T-helper 17 cell (primary cell): Measurements from ENCODE around the gene TMCO1. TPM values are rescaled to one million over a fixed set of nuclear protein-coding genes. Genes with fewer than 3 reads are reported as not detected.
"Not testable (repeated sequence)": the region's sequence is repeated elsewhere in the genome, so short reads cannot be mapped to it uniquely, and the experiment has no call there.

Experiments used
- ATAC-seq: fragments of 150-1000 bp; cut with Tn5 transposase; 2 replicates; pipeline ENCODE4 v1.10.0; 2021; ENCODE audit warnings: mild to moderate bottlenecking, moderate library complexity
- DNase-seq, 3 donors: peaks; one replicate each; pipeline versions ENCODE4 v3.0.0 to v3.0.0-alpha.2; 2020 to 2021
- H3K9me3 ChIP-seq: one replicate; pipeline ENCODE4 v1.7.0; 2013; ENCODE audit warnings: low read length, mild to moderate bottlenecking; ENCODE audit not compliant: control insufficient read depth, poor library complexity, severe bottlenecking
- H3K27ac Mint-ChIP-seq: one replicate; pipeline ENCODE4 v1.8.0; 2022; ENCODE audit warnings: mild to moderate bottlenecking, moderate library complexity, mixed read lengths
- H3K27me3 Mint-ChIP-seq: one replicate; pipeline ENCODE4 v1.8.0; 2022; ENCODE audit warnings: mixed read lengths
- H3K36me3 Mint-ChIP-seq: one replicate; pipeline ENCODE4 v1.8.0; 2022; ENCODE audit warnings: low read depth, mixed read lengths
- H3K4me1 Mint-ChIP-seq: one replicate; pipeline ENCODE4 v1.8.0; 2022; ENCODE audit warnings: mild to moderate bottlenecking, mixed read lengths
- H3K4me3 Mint-ChIP-seq: one replicate; pipeline ENCODE4 v1.8.0; 2022; ENCODE audit warnings: mild to moderate bottlenecking, moderate library complexity, mixed read lengths
- total RNA-seq, 4 donors: library from RNA in 2 of 4; stranded (reverse) in 2 of 4; gene quantifications; one replicate each; pipeline ENCODE4 v1.2.3 and lab custom pipeline; 2022 to 2026

TMCO1 gene
- total RNA-seq, 2 donors from 2014 or later, result 33.4 to 37.8 TPM

DNA sequence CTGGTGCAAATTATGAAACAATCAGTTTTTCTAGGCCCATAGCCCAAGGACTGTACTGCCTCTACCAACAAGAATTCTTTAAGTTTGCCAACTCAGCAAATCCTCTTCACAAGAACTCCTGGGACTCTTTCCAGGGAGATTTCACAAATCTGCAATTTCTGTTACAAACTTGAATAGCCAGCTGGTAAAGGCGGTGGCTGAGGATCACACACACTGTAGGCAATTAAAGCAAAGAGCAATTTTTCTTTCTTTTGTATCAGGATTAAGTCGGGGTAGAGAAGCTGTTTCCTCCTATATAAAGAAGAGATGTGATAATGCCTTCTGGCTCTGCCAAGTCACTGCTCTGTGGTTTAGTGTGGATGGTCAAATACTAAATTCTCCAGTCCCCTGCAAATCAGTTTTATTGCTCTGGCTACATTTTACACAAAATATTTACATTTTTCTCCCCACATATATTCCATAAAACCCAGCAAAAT is 72.0 kb downstream of the TMCO1 start:
- Mint-ChIP-seq H3K27ac (peak overlapping the region; percentile 97), H3K36me3 (peaks cover 2% of the 10 kb centered on the region), H3K4me1 (peaks cover 30% of the 10 kb centered on the region), H3K4me3 (peak overlapping the region; percentile 98), H3K27me3 (no peaks in the 10 kb centered on the region)
- H3K9me3 ChIP-seq, result no peaks in the 10 kb centered on the region
- ATAC-seq (no peak), DNase-seq (no peak)

DNA sequence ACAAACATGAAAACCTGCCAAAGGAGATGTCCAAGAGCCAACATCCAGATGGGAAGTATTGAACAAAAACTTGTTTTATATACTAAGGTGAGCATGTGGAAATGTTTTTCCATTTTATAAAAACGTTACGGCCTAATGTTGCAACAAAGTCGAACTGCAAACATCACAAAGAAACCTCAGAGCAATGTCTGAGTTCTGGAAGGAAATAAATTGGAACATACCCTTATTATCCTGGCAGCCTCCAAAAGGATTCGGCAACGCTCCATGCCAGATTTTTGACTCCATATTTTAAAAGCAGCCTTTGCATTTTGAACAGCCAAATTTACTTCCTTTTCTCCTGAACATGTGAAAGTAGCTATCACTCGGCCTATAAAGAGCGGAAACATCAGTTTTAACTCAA is 73.6 kb downstream of the TMCO1 start:
- no peak for ATAC-seq
- DNase-seq, result no peak
- Mint-ChIP-seq H3K36me3 (peaks cover 2% of the 10 kb centered on the region), H3K27ac (no peak overlapping the region), H3K4me3 (no peak overlapping the region), H3K27me3 (no peaks in the 10 kb centered on the region), H3K4me1 (peaks cover 37% of the 10 kb centered on the region)
- H3K9me3 ChIP-seq, result no peaks in the 10 kb centered on the region

DNA sequence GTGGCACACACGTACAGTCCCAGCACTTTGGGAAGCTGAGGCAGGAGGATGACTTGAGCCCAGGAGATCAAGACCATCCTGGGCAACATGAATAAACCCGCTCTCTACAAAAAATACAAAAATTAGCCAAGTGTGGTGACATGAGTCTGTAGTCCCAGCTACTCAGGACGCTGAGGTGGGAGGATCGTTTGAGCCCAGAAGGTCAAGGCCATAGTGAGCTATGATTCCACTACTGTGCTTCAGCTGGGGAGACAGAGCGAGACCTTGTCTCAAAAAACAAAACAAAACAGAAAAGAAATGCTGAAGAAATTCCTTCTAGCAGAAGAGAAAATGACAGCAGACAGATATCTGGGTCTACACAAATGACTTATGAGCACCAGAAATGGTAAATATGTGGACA is 80.6 kb downstream of the TMCO1 start:
- Mint-ChIP-seq H3K27ac (no peak overlapping the region), H3K36me3 (peaks cover 5% of the 10 kb centered on the region), H3K27me3 (no peaks in the 10 kb centered on the region), H3K4me3 (no peak overlapping the region), H3K4me1 (peaks cover 46% of the 10 kb centered on the region)
- ATAC-seq (no peak), DNase-seq (no peak)
- H3K9me3 ChIP-seq, result no peaks in the 10 kb centered on the region

DNA sequence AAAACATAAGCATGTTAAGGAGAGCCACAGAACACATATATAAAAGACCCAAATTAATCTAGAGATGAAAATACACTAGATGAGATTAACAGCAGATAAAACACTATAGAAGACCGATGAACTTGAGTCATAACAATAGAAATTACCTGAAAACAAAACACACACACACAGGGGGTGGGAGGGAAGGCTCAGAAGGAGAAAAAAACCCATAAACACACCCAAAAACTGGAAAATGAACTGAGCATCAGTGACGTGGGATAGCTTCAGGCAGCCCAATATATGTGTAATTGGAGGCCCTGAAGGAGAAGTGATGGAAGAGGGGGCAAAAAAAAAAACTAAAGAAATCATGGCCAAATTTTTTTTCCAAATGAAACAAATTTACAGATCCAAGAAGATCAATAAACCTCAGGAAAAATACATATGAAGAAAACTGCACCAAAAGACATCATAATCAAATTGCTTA is 81.7 kb downstream of the TMCO1 start:
- DNase-seq, result no peak
- no peaks in the 10 kb centered on the region for H3K27me3 Mint-ChIP-seq
- peaks cover 6% of the 10 kb centered on the region for H3K36me3 Mint-ChIP-seq
- H3K4me1 Mint-ChIP-seq, result peaks cover 42% of the 10 kb centered on the region
- H3K9me3 ChIP-seq, result no peaks in the 10 kb centered on the region
- H3K4me3 Mint-ChIP-seq, result no peak overlapping the region
- no peak for ATAC-seq
- peak overlapping the region; percentile 81 for H3K27ac Mint-ChIP-seq

DNA sequence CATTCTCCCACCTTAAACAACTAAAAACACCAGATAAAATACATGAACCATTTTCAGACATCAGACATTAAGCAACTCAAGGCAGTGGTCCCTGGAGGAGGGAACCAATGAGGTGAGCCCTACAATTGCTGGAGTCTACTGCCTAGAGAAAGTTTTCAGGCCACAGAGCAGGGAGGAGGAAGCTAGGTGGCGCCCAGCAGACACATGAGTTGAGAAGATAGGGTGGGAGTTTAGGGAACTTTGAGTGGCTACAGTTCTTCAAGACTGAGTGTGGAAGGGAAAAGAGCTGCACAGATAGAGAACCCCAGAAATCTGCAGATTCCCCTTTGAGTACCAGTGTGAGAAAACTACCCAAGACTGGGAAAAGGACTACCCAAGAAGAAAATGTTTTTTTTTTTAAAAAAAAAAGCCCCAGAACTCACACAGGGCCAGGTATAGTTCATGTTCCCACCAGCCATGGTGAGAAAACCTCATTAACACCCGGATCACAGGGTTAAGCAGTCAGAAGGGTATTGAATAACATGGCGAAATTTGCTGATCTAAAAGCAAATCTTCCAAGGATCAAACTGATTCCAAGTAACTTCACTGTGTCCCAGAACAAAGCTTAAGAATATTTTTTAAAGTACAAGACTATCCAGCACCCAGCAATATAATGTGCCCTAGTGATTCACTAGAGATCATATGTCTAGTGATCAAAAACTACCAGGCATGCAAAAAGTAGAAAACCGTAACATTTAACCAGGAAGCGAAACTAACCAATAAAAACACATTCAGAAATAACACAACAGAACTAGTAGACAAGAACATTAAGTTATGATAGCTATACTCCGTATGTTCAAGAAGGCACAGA is 82.3 kb downstream of the TMCO1 start:
- peak; percentile 42 for ATAC-seq
- no peaks in the 10 kb centered on the region for H3K27me3 Mint-ChIP-seq
- peak overlapping the region; percentile 81 for H3K27ac Mint-ChIP-seq
- H3K9me3 ChIP-seq, result no peaks in the 10 kb centered on the region
- DNase-seq, result no peak
- H3K4me3 Mint-ChIP-seq, result peak overlapping the region; percentile 4
- peaks cover 9% of the 10 kb centered on the region for H3K36me3 Mint-ChIP-seq
- H3K4me1 Mint-ChIP-seq, result peaks cover 35% of the 10 kb centered on the region

DNA sequence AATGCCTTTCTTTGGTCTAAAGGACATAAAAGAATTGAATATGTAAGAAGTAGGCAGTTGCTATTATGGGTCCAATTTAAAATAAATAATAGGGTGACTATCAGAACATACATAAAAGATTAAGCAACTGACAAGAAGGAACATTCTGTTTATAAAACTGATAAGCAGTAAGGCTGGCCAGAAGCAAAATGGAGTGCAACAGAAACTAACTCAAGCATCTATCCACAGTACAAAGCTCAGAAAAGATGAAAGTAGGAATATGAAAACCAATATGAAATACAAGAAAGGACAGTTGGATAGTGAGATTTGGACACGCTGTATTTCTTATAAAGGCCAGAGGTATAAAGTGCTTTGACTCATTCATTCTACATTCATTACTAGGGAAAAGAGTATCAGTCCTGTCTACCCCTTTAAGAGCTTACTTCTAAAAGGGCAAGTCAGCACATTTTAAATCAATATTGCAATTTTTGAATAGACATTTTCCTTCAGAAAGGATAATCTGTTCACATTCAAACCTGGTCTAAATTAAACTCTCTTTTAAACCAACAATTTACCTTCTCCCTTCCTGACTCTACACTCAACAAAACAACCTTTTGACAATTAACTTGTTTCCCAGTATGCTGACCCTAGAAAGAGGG is 84.7 kb downstream of the TMCO1 start:
- ATAC-seq, result no peak
- Mint-ChIP-seq H3K27ac (peak overlapping the region; percentile 81), H3K36me3 (peaks cover 11% of the 10 kb centered on the region), H3K4me3 (no peak overlapping the region), H3K4me1 (peaks cover 33% of the 10 kb centered on the region), H3K27me3 (no peaks in the 10 kb centered on the region)
- no peaks in the 10 kb centered on the region for H3K9me3 ChIP-seq
- no peak for DNase-seq

DNA sequence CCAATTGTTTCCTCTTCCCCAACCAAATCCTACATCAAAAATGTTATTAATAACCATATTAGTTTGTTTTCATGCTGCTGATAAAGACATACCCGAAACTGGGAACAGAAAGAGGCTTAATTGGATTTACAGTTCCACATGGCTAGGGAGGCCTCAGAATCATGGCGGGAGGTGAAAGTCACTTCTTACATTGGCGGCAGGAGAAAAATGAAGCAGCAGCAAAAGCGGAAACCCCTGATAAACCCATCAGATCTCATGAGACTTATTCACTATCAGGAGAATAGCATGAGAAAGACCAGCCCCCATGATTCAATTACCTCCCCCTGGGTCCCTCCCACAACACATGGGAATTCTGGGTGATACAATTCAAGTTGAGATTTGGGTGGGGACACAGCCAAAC is 87.9 kb downstream of the TMCO1 start:
- not testable (repeated sequence) for ATAC-seq, H3K27me3 Mint-ChIP-seq, H3K4me3 Mint-ChIP-seq, DNase-seq, H3K9me3 ChIP-seq, H3K27ac Mint-ChIP-seq
- Mint-ChIP-seq H3K36me3 (peaks cover 16% of the 10 kb centered on the region), H3K4me1 (peaks cover 19% of the 10 kb centered on the region)

DNA sequence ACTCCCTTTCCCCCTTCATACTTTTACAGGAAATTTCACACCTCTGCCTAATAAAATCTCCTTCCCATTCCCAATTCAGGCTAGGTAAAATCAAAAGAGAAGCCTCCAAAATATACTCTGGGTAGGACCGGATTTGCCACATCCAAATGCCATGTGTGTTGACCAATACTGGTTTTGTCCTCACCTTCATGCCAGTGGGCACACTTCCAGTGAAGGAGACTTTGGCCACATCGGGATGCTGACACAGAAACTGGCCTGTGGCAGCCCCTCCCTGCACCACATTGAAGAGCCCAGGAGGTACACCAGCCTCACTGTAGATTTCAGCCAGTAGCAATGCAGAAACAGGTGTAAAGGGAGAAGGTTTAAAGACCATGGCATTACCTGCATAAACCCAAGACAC is 88.4 kb downstream of the TMCO1 start:
- ATAC-seq (no peak), DNase-seq (no peak)
- no peaks in the 10 kb centered on the region for H3K9me3 ChIP-seq
- H3K4me3 Mint-ChIP-seq, result no peak overlapping the region
- H3K4me1 Mint-ChIP-seq, result peaks cover 15% of the 10 kb centered on the region
- peak overlapping the region; percentile 53 for H3K27ac Mint-ChIP-seq
- H3K27me3 Mint-ChIP-seq, result no peaks in the 10 kb centered on the region
- H3K36me3 Mint-ChIP-seq, result peaks cover 14% of the 10 kb centered on the region

DNA sequence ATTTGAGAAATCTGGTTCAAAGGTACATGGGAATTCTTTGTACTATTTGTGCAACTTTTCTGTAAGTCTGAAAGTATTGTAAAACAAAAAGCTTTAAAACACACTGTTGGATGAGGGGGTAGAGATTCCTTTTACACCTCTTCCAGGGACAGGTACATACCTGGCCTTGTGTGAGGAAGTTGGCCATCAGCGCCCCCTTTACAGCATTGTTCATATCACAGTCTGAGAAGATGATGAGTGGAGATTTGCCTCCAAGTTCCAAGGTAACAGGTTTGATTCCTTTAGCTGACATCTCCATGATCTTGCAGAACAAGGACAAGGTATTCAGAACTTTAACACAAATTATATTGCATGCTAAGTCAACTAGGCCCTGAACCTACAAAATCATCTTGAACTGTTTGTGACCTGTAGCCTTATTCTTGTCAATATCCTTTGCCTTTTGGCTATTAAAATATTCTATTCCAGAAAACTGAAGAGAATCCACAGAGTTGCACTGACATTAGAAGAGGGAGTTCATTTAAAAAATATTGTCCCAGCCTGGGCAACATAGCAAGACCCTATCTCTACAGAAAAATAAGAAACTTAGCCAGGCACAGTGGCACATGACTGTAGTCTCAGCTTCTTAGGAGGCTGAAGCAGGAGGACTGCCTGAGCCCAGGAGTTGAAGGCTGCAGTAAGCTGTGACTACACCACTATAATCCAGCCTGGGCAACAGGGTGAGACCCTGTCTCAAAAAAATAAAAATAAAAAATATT is 89.2 kb downstream of the TMCO1 start:
- peaks cover 13% of the 10 kb centered on the region for H3K36me3 Mint-ChIP-seq
- peaks cover 12% of the 10 kb centered on the region for H3K4me1 Mint-ChIP-seq
- H3K9me3 ChIP-seq, result no peaks in the 10 kb centered on the region
- no peak overlapping the region for H3K4me3 Mint-ChIP-seq
- no peaks in the 10 kb centered on the region for H3K27me3 Mint-ChIP-seq
- no peak for ATAC-seq
- peak overlapping the region; percentile 53 for H3K27ac Mint-ChIP-seq
- DNase-seq, result no peak

DNA sequence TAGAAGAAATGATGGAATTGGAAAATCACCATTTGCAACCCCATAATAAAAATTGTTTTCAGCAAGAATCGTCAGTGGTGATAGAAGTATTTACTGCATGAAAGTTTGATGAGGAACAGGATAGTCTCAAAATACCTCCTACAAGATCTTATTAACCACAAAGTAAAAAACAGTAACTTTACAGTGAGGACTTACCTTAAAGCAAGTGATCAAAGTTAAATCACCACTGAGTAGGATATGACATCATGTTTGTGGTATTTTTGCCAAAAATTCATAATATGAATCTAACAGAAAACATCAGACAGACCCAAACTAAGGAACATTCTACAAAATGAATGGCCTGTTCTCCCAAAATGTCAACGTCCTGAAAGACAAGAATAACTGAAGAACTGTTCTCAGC is 90.2 kb downstream of the TMCO1 start:
- peak; percentile 83 for ATAC-seq
- Mint-ChIP-seq H3K27ac (peak overlapping the region; percentile 53), H3K4me1 (peaks cover 9% of the 10 kb centered on the region), H3K4me3 (no peak overlapping the region), H3K36me3 (peaks cover 13% of the 10 kb centered on the region), H3K27me3 (no peaks in the 10 kb centered on the region)
- DNase-seq, result no peak
- H3K9me3 ChIP-seq, result no peaks in the 10 kb centered on the region

Other genes with a start within 250 kb of the TMCO1 start
- not detected for gene LRRC52, start 224.9 kb downstream of the TMCO1 start, total RNA-seq
- gene MGST3, start 137.6 kb downstream of the TMCO1 start, total RNA-seq, result 10 to 100 TPM; 27.2 to 42.1 TPM
- gene ALDH9A1, start 70.3 kb downstream of the TMCO1 start, total RNA-seq, result 10 to 100 TPM; 33.9 to 37.0 TPM
- 1 to 10 TPM; 3.3 to 5.6 TPM for gene UCK2, start 58.7 kb upstream of the TMCO1 start, total RNA-seq